HL-60 (cell line): ENCODE measurements around the gene INO80.

Experiments used
- GABPA ChIP-seq: IDR thresholded peaks from 2 replicates; pipeline ENCODE4 v1.6.1; 2012; ENCODE audit warnings: low read depth
- TF ChIP-seq, protein P1 (sequence below): IDR thresholded peaks from one replicate; pipeline ENCODE4 v1.5.1; 2011; ENCODE audit warnings: low read length, control low read depth, inconsistent platforms; ENCODE audit not compliant: insufficient read depth
- TF ChIP-seq, protein P2 (sequence below): IDR thresholded peaks from 2 replicates; pipeline ENCODE4 v1.6.1; 2012; ENCODE audit warnings: low read depth; ENCODE audit not compliant: insufficient replicate concordance

DNA sequence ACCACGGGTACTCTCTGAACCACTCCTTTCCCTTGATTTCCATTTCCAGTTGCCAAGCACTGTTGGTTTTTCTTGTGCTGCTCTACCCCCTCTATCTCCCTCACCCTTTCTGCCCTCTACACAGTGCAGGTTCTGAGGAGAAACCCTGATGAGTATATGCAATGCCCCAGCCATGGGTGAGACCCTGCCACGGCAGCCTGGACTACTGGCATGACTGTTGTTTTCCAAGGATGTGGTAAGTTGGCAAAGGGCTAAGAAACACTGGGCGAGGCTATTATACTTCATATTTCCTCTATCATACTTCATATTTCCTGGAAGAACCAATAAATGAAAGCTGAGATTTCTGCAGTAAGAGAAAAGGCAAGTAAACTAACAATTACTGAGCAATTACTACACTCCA is 134.9 kb downstream of the INO80 start:
- no peak for TF ChIP-seq GABPA
- TF ChIP-seq, protein P1, sequence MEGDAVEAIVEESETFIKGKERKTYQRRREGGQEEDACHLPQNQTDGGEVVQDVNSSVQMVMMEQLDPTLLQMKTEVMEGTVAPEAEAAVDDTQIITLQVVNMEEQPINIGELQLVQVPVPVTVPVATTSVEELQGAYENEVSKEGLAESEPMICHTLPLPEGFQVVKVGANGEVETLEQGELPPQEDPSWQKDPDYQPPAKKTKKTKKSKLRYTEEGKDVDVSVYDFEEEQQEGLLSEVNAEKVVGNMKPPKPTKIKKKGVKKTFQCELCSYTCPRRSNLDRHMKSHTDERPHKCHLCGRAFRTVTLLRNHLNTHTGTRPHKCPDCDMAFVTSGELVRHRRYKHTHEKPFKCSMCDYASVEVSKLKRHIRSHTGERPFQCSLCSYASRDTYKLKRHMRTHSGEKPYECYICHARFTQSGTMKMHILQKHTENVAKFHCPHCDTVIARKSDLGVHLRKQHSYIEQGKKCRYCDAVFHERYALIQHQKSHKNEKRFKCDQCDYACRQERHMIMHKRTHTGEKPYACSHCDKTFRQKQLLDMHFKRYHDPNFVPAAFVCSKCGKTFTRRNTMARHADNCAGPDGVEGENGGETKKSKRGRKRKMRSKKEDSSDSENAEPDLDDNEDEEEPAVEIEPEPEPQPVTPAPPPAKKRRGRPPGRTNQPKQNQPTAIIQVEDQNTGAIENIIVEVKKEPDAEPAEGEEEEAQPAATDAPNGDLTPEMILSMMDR: no peak
- TF ChIP-seq, protein P2, sequence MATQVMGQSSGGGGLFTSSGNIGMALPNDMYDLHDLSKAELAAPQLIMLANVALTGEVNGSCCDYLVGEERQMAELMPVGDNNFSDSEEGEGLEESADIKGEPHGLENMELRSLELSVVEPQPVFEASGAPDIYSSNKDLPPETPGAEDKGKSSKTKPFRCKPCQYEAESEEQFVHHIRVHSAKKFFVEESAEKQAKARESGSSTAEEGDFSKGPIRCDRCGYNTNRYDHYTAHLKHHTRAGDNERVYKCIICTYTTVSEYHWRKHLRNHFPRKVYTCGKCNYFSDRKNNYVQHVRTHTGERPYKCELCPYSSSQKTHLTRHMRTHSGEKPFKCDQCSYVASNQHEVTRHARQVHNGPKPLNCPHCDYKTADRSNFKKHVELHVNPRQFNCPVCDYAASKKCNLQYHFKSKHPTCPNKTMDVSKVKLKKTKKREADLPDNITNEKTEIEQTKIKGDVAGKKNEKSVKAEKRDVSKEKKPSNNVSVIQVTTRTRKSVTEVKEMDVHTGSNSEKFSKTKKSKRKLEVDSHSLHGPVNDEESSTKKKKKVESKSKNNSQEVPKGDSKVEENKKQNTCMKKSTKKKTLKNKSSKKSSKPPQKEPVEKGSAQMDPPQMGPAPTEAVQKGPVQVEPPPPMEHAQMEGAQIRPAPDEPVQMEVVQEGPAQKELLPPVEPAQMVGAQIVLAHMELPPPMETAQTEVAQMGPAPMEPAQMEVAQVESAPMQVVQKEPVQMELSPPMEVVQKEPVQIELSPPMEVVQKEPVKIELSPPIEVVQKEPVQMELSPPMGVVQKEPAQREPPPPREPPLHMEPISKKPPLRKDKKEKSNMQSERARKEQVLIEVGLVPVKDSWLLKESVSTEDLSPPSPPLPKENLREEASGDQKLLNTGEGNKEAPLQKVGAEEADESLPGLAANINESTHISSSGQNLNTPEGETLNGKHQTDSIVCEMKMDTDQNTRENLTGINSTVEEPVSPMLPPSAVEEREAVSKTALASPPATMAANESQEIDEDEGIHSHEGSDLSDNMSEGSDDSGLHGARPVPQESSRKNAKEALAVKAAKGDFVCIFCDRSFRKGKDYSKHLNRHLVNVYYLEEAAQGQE: no peak
